Keratinocyte (primary cell): Measurements from ENCODE around the gene KLC4. TPM values are rescaled to one million over a fixed set of nuclear protein-coding genes. Genes with fewer than 3 reads are reported as not detected.

Source experiments
- DNase-seq: peaks from one replicate; pipeline ENCODE4 v3.0.0-alpha.2; 2011; ENCODE audit warnings: low read depth, missing footprints, low spot score
- FAIRE-seq: peaks from 2 replicates; lab custom pipeline; 2011; peaks lifted over from hg19 to GRCh38; lab: Jason Lieb, UNC
- H2AFZ ChIP-seq: 2 replicates; pipeline ENCODE4 v1.6.0; 2012; ENCODE audit warnings: low read length, control low read depth, inconsistent platforms; ENCODE audit not compliant: control insufficient read depth
- H3K27ac ChIP-seq: 2 replicates; pipeline ENCODE4 v1.5.1; 2011; ENCODE audit warnings: low read length; ENCODE audit not compliant: control insufficient read depth, insufficient read depth
- H3K27me3 ChIP-seq: 3 replicates; pipeline ENCODE4 v1.6.0; 2011; ENCODE audit warnings: low read length; ENCODE audit not compliant: control insufficient read depth, insufficient read depth; ENCODE audit errors: extremely low read depth
- H3K36me3 ChIP-seq, 2 experiments: 2 replicates in 1 of 2; 3 replicates in 1 of 2; pipeline ENCODE4 v1.5.1; 2011; ENCODE audit warnings: low read length in 2 of 2, mild to moderate bottlenecking in 1 of 2; ENCODE audit not compliant: control insufficient read depth in 2 of 2, insufficient read depth in 2 of 2; ENCODE audit errors: extremely low read depth in 1 of 2
- H3K4me1 ChIP-seq: 3 replicates; pipeline ENCODE4 v1.5.1; 2011; ENCODE audit warnings: low read length; ENCODE audit not compliant: control insufficient read depth, insufficient read depth; ENCODE audit errors: extremely low read depth
- H3K4me2 ChIP-seq: 3 replicates; pipeline ENCODE4 v1.6.0; 2011; ENCODE audit warnings: low read depth, low read length; ENCODE audit not compliant: control insufficient read depth, insufficient read depth; ENCODE audit errors: extremely low read depth
- H3K4me3 ChIP-seq, 3 experiments: fragments of 200-600 bp in 1 of 3; sonication (generic) in 1 of 3; 2 replicates in 2 of 3; 3 replicates in 1 of 3; pipeline ENCODE4 v1.5.1; 2011 to 2016; ENCODE audit warnings: low read length in 3 of 3, mild to moderate bottlenecking in 3 of 3, control low read depth in 2 of 3, inconsistent platforms in 1 of 3, low read depth in 1 of 3, mixed read lengths in 1 of 3, mixed run types in 1 of 3, moderate library complexity in 1 of 3; ENCODE audit not compliant: control insufficient read depth in 2 of 3, insufficient read depth in 2 of 3; ENCODE audit errors: extremely low read depth in 1 of 3
- H3K79me2 ChIP-seq: 2 replicates; pipeline ENCODE4 v1.6.0; 2012; ENCODE audit warnings: low read length; ENCODE audit not compliant: control insufficient read depth, insufficient read depth
- H3K9ac ChIP-seq: 3 replicates; pipeline ENCODE4 v1.6.0; 2011; ENCODE audit warnings: low read length; ENCODE audit not compliant: control insufficient read depth, insufficient read depth; ENCODE audit errors: extremely low read depth
- H3K9me1 ChIP-seq: 3 replicates; pipeline ENCODE4 v1.6.0; 2011; ENCODE audit warnings: low read length; ENCODE audit not compliant: control insufficient read depth, insufficient read depth; ENCODE audit errors: extremely low read depth
- H3K9me3 ChIP-seq: 2 replicates; pipeline ENCODE4 v1.5.1; 2012; ENCODE audit warnings: low read depth, low read length; ENCODE audit not compliant: control insufficient read depth
- H4K20me1 ChIP-seq: 3 replicates; pipeline ENCODE4 v1.6.0; 2011; ENCODE audit warnings: low read length; ENCODE audit not compliant: control insufficient read depth, insufficient read depth; ENCODE audit errors: extremely low read depth
- EZH2 ChIP-seq: IDR thresholded peaks from one replicate; pipeline ENCODE4 v1.6.1; 2012; ENCODE audit warnings: inconsistent platforms, mild to moderate bottlenecking, low read length, moderate library complexity
- dilution Hi-C: fragments of 300-500 bp; cut with MboI; formaldehyde crosslinking; loops from one replicate; pipeline ENCODE4 v1.7.0; 2020; ENCODE audit warnings: low sequenced_read_pairs; ENCODE audit not compliant: extremely low pct_ligation_motif_present
- polyA plus RNA-seq, 5 experiments: library from polyadenylated mRNA; depleted of rRNA in 3 of 5; stranded (reverse) in 3 of 5; stranded (forward) in 1 of 5; unstranded in 1 of 5; fragments of >200 nt; gene quantifications; 1 replicate in 1 of 5; 2 replicates in 3 of 5; 3 replicates in 1 of 5; pipeline versions ENCODE4 v1.2.1 to v1.2.3, GENCODE V29; 2011 to 2012; ENCODE audit warnings: missing spikeins in 2 of 5, low read depth in 1 of 5, low replicate concordance in 1 of 5
- TF ChIP-seq, protein P1 (sequence below), 3 experiments: IDR thresholded peaks in 1 of 3; conservative IDR thresholded peaks in 1 of 3; optimal IDR thresholded peaks in 1 of 3; 2 replicates in 2 of 3; 3 replicates in 1 of 3; pipeline versions ENCODE3 to v1.5.1; 2011; ENCODE audit warnings: low read length in 3 of 3, mild to moderate bottlenecking in 3 of 3, moderate library complexity in 2 of 3, control low read depth in 1 of 3, inconsistent platforms in 1 of 3; ENCODE audit not compliant: insufficient read depth in 2 of 3; ENCODE audit errors: extremely low read depth in 1 of 3

The KLC4 gene
- polyA plus RNA-seq, 1 donor (not counting 4 experiments of a cell fraction or from before 2014, with no cell fraction given), result 8.8 TPM

DNA sequence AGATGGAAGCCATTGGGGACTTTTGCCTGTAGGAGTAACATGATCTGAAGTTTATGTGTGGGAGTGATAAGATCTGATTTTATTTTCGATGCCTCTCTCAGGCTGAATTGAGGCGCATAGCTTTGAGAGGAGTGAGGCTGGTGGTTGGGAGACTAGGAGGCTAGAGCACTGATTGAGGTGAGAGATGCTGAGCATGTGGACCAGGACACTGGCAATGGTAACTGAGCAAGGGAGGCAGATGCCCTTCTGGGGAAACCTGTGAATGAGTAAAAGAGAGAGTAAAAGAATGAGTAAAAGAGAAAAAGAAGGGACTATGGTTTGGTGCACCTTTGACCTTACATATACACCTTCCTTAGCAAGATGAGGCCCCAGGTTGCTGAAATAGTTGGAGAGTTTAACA is 35.0 kb upstream of the KLC4 start:
- H3K9ac ChIP-seq, result no peak overlapping the region
- peaks cover 37% of the 10 kb centered on the region for H3K79me2 ChIP-seq
- H3K9me3 ChIP-seq, result no peaks in the 10 kb centered on the region
- H3K9me1 ChIP-seq, result no peaks in the 10 kb centered on the region
- no peak overlapping the region for H3K4me2 ChIP-seq
- H3K27me3 ChIP-seq, result no peaks in the 10 kb centered on the region
- FAIRE-seq, result no peak
- dilution Hi-C loops, result no loop called here
- peaks cover 25 to 41% of the 10 kb centered on the region in 2 experiments for H3K36me3 ChIP-seq
- no peak for DNase-seq
- no peak overlapping the region for H3K27ac ChIP-seq
- H3K4me1 ChIP-seq, result peaks cover 8% of the 10 kb centered on the region
- TF ChIP-seq, protein P1, sequence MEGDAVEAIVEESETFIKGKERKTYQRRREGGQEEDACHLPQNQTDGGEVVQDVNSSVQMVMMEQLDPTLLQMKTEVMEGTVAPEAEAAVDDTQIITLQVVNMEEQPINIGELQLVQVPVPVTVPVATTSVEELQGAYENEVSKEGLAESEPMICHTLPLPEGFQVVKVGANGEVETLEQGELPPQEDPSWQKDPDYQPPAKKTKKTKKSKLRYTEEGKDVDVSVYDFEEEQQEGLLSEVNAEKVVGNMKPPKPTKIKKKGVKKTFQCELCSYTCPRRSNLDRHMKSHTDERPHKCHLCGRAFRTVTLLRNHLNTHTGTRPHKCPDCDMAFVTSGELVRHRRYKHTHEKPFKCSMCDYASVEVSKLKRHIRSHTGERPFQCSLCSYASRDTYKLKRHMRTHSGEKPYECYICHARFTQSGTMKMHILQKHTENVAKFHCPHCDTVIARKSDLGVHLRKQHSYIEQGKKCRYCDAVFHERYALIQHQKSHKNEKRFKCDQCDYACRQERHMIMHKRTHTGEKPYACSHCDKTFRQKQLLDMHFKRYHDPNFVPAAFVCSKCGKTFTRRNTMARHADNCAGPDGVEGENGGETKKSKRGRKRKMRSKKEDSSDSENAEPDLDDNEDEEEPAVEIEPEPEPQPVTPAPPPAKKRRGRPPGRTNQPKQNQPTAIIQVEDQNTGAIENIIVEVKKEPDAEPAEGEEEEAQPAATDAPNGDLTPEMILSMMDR (optimal IDR thresholded peaks at IDR 0.05 in 1 of 3, IDR thresholded peaks at IDR 0.05 in 1 of 3, conservative IDR thresholded peaks at IDR 0.05 in 1 of 3; ENCODE audit: extremely low read depth in 1 of 3, insufficient read depth in 2 of 3, low read length in 3 of 3), result no peak
- TF ChIP-seq EZH2, result no peak
- no peaks in the 10 kb centered on the region for H4K20me1 ChIP-seq
- H3K4me3 ChIP-seq, result no peak overlapping the region
- H2AFZ ChIP-seq, result no peak overlapping the region

DNA sequence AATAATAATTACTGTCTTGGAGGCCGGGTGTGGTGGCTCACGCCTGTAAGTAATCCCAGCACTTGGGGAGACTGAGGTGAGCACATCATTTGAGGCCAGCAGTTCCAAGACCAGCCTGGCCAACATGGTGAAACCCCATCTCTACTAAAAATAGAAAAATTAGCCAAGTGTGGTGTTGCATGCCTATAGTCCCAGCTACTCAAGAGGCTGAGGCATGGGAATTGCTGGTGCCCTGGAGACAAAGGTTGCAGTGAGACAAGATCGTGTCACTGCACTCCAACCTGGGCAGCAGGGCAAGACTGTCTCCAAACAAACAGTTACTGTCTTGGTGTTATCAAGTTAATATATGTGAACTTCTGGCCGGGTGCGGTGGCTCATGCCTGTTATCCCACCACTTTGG is 33.1 kb upstream of the KLC4 start:
- DNase-seq (no peak), FAIRE-seq (no peak)
- H3K9me3 ChIP-seq, result no peaks in the 10 kb centered on the region
- H3K4me3 ChIP-seq, result no peak overlapping the region
- H3K36me3 ChIP-seq, result peaks cover 25 to 41% of the 10 kb centered on the region in 2 experiments
- H3K9me1 ChIP-seq, result no peaks in the 10 kb centered on the region
- H3K4me2 ChIP-seq, result no peak overlapping the region
- H4K20me1 ChIP-seq, result no peaks in the 10 kb centered on the region
- peaks cover 37% of the 10 kb centered on the region for H3K79me2 ChIP-seq
- no peak overlapping the region for H3K9ac ChIP-seq
- no peak overlapping the region for H2AFZ ChIP-seq
- no peaks in the 10 kb centered on the region for H3K4me1 ChIP-seq
- H3K27ac ChIP-seq, result no peak overlapping the region
- dilution Hi-C loops, result no loop called here
- H3K27me3 ChIP-seq, result no peaks in the 10 kb centered on the region
- TF ChIP-seq, protein P1 (optimal IDR thresholded peaks at IDR 0.05 in 1 of 3, IDR thresholded peaks at IDR 0.05 in 1 of 3, conservative IDR thresholded peaks at IDR 0.05 in 1 of 3; ENCODE audit: extremely low read depth in 1 of 3, insufficient read depth in 2 of 3, low read length in 3 of 3), result no peak
- no peak for TF ChIP-seq EZH2
